T-helper 17 cell (primary cell): ENCODE measurements around the gene PCDHGC4. TPM values are rescaled to one million over a fixed set of nuclear protein-coding genes. Genes with fewer than 3 reads are reported as not detected.

ENCODE experiments used
- ATAC-seq: fragments of 150-1000 bp; cut with Tn5 transposase; 2 replicates; pipeline ENCODE4 v1.10.0; 2021; ENCODE audit warnings: mild to moderate bottlenecking, moderate library complexity
- DNase-seq, 3 donors: peaks; one replicate each; pipeline versions ENCODE4 v3.0.0 to v3.0.0-alpha.2; 2020 to 2021
- H3K9me3 ChIP-seq: one replicate; pipeline ENCODE4 v1.7.0; 2013; ENCODE audit warnings: low read length, mild to moderate bottlenecking; ENCODE audit not compliant: control insufficient read depth, poor library complexity, severe bottlenecking
- H3K27ac Mint-ChIP-seq: one replicate; pipeline ENCODE4 v1.8.0; 2022; ENCODE audit warnings: mild to moderate bottlenecking, moderate library complexity, mixed read lengths
- H3K27me3 Mint-ChIP-seq: one replicate; pipeline ENCODE4 v1.8.0; 2022; ENCODE audit warnings: mixed read lengths
- H3K36me3 Mint-ChIP-seq: one replicate; pipeline ENCODE4 v1.8.0; 2022; ENCODE audit warnings: low read depth, mixed read lengths
- H3K4me1 Mint-ChIP-seq: one replicate; pipeline ENCODE4 v1.8.0; 2022; ENCODE audit warnings: mild to moderate bottlenecking, mixed read lengths
- H3K4me3 Mint-ChIP-seq: one replicate; pipeline ENCODE4 v1.8.0; 2022; ENCODE audit warnings: mild to moderate bottlenecking, moderate library complexity, mixed read lengths
- total RNA-seq, 4 donors: library from RNA in 2 of 4; stranded (reverse) in 2 of 4; gene quantifications; one replicate each; pipeline ENCODE4 v1.2.3 and lab custom pipeline; 2022 to 2026

The PCDHGC4 gene
- total RNA-seq, 2 donors from 2014 or later = not detected

DNA sequence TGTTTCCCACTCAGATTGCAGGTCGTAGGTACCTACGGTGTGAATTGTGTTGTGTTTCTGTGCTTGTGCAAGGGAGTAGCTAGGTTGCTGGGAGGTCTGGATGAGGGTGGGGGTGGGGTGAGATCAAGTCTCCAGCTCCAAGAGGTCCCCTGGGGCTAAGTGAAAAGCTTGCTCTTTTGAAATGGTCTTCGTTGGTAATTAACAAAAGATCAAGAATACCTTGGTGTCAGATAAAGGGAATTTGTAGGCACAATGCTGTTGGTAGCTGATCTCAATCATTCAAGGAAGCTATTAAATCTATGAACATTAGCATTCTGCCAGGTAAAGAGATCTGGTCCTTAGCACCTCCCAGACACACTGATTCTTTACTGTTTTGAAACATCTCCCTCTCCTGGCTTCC, 928 bp upstream of the PCDHGC4 start:
- Mint-ChIP-seq H3K36me3 (no peaks in the 10 kb centered on the region), H3K4me3 (no peak overlapping the region), H3K27me3 (peaks cover 92% of the 10 kb centered on the region), H3K4me1 (peaks cover 2% of the 10 kb centered on the region), H3K27ac (no peak overlapping the region)
- DNase-seq (no peak), ATAC-seq (no peak)
- no peaks in the 10 kb centered on the region for H3K9me3 ChIP-seq

DNA sequence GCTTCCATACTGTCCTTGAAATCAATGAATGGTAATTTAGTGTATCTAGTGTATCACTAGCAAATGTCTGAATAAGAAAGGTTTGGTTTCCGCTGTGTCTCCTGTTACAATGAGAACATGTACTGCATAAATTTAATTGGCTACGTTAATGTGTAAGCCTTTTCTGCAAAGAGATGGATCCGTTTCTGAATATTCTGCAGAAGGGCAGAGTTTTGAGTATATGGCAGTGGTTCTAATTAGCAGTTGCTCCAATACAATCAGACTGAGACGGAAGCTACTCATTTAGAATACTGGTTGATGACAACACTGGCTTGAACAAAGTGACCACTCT, 555 bp upstream of the PCDHGC4 start:
- Mint-ChIP-seq H3K4me1 (peaks cover 2% of the 10 kb centered on the region), H3K27ac (no peak overlapping the region), H3K4me3 (no peak overlapping the region), H3K36me3 (no peaks in the 10 kb centered on the region), H3K27me3 (peaks cover 96% of the 10 kb centered on the region)
- no peaks in the 10 kb centered on the region for H3K9me3 ChIP-seq
- DNase-seq = no peak
- ATAC-seq = no peak

GRCh38 chr5:141485321-141486055, 658 bp downstream of the PCDHGC4 start:
- peaks cover 96% of the 10 kb centered on the region for H3K27me3 Mint-ChIP-seq

GRCh38 chr5:141486091-141486490, 1.3 kb downstream of the PCDHGC4 start:
- H3K4me1 Mint-ChIP-seq = peaks cover 2% of the 10 kb centered on the region
- H3K4me3 Mint-ChIP-seq = no peak overlapping the region
- peaks cover 96% of the 10 kb centered on the region for H3K27me3 Mint-ChIP-seq
- no peaks in the 10 kb centered on the region for H3K9me3 ChIP-seq
- peaks cover 3% of the 10 kb centered on the region for H3K36me3 Mint-ChIP-seq
- ATAC-seq (no peak), DNase-seq (no peak)
- no peak overlapping the region for H3K27ac Mint-ChIP-seq

More at GRCh38 chr5:141485321-141486055, 658 bp downstream of the PCDHGC4 start:
- no peaks in the 10 kb centered on the region for H3K36me3 Mint-ChIP-seq
- no peak overlapping the region for H3K4me3 Mint-ChIP-seq
- H3K9me3 ChIP-seq = no peaks in the 10 kb centered on the region
- no peak for DNase-seq
- H3K4me1 Mint-ChIP-seq = peaks cover 2% of the 10 kb centered on the region
- no peak overlapping the region for H3K27ac Mint-ChIP-seq
- ATAC-seq = no peak

GRCh38 chr5:141487131-141487530, 2.3 kb downstream of the PCDHGC4 start:
- Mint-ChIP-seq H3K4me1 (peaks cover 4% of the 10 kb centered on the region), H3K36me3 (peaks cover 5% of the 10 kb centered on the region), H3K27me3 (peaks cover 96% of the 10 kb centered on the region), H3K4me3 (no peak overlapping the region), H3K27ac (no peak overlapping the region)
- no peak for DNase-seq
- no peaks in the 10 kb centered on the region for H3K9me3 ChIP-seq
- no peak for ATAC-seq

GRCh38 chr5:141488591-141489561, 4.0 kb downstream of the PCDHGC4 start, which contains the start of gene PCDHGC5:
Gene PCDHGC5, plus strand, starts transcription at chr5:141489081. Its CDS starts 160 bp downstream, at chr5:141489241.
- peaks cover 5% of the 10 kb centered on the region for H3K36me3 Mint-ChIP-seq
- H3K9me3 ChIP-seq = no peaks in the 10 kb centered on the region
- ATAC-seq = no peak
- no peak within 1 kb of the TSS for H3K27ac Mint-ChIP-seq
- H3K27me3 Mint-ChIP-seq = peaks cover 93% of the 10 kb centered on the region
- DNase-seq = no peak
- H3K4me3 Mint-ChIP-seq = no peak within 1 kb of the TSS
- H3K4me1 Mint-ChIP-seq = peaks cover 6% of the 10 kb centered on the region

DNA sequence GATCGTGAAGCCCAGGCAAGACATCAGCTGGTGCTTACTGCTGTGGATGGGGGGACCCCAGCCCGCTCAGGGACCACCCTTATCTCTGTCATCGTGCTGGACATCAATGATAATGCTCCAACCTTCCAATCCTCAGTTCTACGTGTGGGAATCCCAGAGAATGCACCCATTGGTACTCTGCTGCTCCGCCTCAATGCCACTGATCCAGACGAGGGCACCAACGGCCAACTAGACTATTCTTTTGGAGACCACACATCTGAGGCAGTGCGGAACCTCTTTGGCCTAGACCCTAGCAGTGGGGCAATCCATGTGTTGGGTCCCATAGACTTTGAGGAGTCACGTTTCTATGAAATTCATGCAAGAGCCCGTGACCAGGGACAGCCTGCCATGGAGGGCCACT, 5.0 kb downstream of the PCDHGC4 start:
- H3K4me1 Mint-ChIP-seq = peaks cover 4% of the 10 kb centered on the region
- ATAC-seq (no peak), DNase-seq (no peak)
- H3K27ac Mint-ChIP-seq = no peak overlapping the region
- peaks cover 93% of the 10 kb centered on the region for H3K27me3 Mint-ChIP-seq
- peaks cover 5% of the 10 kb centered on the region for H3K36me3 Mint-ChIP-seq
- H3K4me3 Mint-ChIP-seq = no peak overlapping the region
- no peaks in the 10 kb centered on the region for H3K9me3 ChIP-seq

GRCh38 chr5:141490271-141490670, 5.4 kb downstream of the PCDHGC4 start:
- no peak overlapping the region for H3K4me3 Mint-ChIP-seq
- peaks cover 6% of the 10 kb centered on the region for H3K36me3 Mint-ChIP-seq
- no peaks in the 10 kb centered on the region for H3K9me3 ChIP-seq
- peaks cover 5% of the 10 kb centered on the region for H3K4me1 Mint-ChIP-seq
- H3K27ac Mint-ChIP-seq = no peak overlapping the region
- peaks cover 93% of the 10 kb centered on the region for H3K27me3 Mint-ChIP-seq
- DNase-seq = no peak
- ATAC-seq = no peak

DNA sequence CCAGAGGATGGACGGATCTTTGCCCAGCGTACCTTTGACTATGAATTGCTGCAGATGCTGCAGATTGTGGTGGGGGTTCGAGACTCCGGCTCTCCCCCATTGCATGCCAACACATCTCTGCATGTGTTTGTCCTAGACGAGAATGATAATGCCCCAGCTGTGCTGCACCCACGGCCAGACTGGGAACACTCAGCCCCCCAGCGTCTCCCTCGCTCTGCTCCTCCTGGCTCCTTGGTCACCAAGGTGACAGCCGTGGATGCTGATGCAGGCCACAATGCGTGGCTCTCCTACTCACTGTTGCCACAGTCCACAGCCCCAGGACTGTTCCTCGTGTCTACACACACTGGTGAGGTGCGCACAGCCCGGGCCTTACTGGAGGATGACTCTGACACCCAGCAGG, 5.9 kb downstream of the PCDHGC4 start:
- no peaks in the 10 kb centered on the region for H3K9me3 ChIP-seq
- no peak overlapping the region for H3K4me3 Mint-ChIP-seq
- ATAC-seq = no peak
- DNase-seq = no peak
- peaks cover 93% of the 10 kb centered on the region for H3K27me3 Mint-ChIP-seq
- H3K36me3 Mint-ChIP-seq = peaks cover 11% of the 10 kb centered on the region
- peaks cover 10% of the 10 kb centered on the region for H3K4me1 Mint-ChIP-seq
- no peak overlapping the region for H3K27ac Mint-ChIP-seq

DNA sequence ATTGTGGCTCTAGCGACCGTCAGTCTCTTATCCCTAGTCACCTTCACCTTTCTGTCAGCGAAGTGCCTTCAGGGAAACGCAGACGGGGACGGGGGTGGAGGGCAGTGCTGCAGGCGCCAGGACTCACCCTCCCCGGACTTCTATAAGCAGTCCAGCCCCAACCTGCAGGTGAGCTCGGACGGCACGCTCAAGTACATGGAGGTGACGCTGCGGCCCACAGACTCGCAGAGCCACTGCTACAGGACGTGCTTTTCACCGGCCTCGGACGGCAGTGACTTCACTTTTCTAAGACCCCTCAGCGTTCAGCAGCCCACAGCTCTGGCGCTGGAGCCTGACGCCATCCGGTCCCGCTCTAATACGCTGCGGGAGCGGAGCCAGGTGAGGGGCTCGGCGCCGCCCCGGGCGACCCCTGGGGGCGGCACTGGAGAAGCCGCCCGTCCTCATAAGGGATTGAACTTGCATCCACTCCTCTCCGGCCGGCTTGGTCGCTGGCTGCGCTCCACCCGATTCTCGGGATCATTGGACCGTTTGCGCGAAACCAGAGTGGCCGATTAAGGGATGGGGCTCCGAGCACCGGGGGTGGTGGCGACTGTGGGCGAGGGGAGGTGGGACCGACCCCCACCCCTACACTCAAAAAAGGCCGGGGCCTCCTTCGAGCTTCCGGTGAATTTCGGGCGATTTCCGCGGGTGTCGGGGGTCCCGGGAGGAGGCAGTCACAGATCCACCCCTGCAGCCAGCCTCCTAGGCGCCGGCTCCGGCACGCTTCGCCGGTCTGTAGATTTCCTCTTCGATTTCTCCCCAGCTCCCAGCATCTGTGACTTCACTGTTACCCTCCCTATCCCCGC, 6.7 kb downstream of the PCDHGC4 start:
- H3K4me3 Mint-ChIP-seq = peak overlapping the region; percentile 79
- H3K36me3 Mint-ChIP-seq = peaks cover 12% of the 10 kb centered on the region
- no peak for DNase-seq
- no peak overlapping the region for H3K27ac Mint-ChIP-seq
- ATAC-seq = peak; percentile 15
- H3K9me3 ChIP-seq = no peaks in the 10 kb centered on the region
- H3K4me1 Mint-ChIP-seq = peaks cover 13% of the 10 kb centered on the region
- H3K27me3 Mint-ChIP-seq = peaks cover 93% of the 10 kb centered on the region

DNA sequence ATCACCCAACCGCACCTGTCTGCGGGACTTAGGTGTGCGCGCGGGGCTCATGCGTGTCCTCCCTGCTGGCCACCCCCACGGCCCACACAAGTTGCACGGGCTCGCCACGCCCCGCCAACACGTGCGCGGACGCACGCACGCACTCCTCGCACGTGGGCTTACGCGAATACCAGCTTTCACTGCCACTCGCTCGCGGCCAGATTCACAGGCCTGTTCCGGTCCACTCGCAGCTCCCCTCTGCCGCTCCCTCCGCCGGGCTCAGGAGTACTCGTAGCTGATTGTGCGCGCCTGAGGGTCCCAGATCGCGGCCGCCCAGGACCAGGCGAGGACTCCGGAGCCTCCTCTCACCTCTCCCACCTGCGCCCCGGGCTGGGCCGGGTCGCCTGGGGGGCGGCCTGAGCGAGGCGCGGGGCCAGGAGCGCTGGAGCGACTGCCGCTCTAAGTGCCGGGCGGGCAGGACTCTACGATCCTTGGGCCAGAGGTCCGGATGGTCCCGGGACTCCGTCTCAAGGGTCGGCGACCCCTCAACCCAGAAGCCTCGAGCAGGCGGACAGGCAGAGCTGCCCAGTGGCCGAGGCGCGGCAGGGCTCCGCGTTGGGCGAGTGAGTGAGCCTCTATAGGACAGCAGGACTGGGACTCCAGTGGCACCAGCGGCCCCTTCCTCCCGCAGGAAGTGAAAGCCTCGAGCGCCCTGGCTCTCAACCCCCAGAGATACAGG, 7.5 kb downstream of the PCDHGC4 start:
- ATAC-seq (peak; percentile 71), DNase-seq (no peak)
- H3K4me3 Mint-ChIP-seq = peak overlapping the region; percentile 79
- H3K4me1 Mint-ChIP-seq = peaks cover 13% of the 10 kb centered on the region
- peaks cover 12% of the 10 kb centered on the region for H3K36me3 Mint-ChIP-seq
- H3K27me3 Mint-ChIP-seq = peaks cover 90% of the 10 kb centered on the region
- H3K9me3 ChIP-seq = no peaks in the 10 kb centered on the region
- H3K27ac Mint-ChIP-seq = no peak overlapping the region
